Esophagus (tissue), 2 donors: Measurements from ENCODE around the gene EEF1A2. TPM values are rescaled to one million over a fixed set of nuclear protein-coding genes. Genes with fewer than 3 reads are reported as not detected.

Experiments used
- H3K27ac ChIP-seq, 2 donors: one replicate each; pipeline ENCODE4 v1.5.1; 2013; ENCODE audit warnings: low read depth in 2 of 2, mild to moderate bottlenecking in 2 of 2, inconsistent platforms in 1 of 2, low read length in 1 of 2, moderate library complexity in 1 of 2
- H3K27me3 ChIP-seq, 2 donors: one replicate each; pipeline ENCODE4 v1.6.1; 2013; ENCODE audit warnings: low read length in 2 of 2, control low read depth in 1 of 2, mild to moderate bottlenecking in 1 of 2; ENCODE audit not compliant: insufficient read depth in 2 of 2, control insufficient read depth in 1 of 2
- H3K36me3 ChIP-seq, 2 donors: one replicate each; pipeline ENCODE4 v1.6.1; 2013; ENCODE audit warnings: low read length in 1 of 2; ENCODE audit not compliant: control insufficient read depth in 2 of 2, insufficient read depth in 2 of 2
- H3K4me1 ChIP-seq, 2 donors: one replicate each; pipeline ENCODE4 v1.6.1; 2013; ENCODE audit warnings: low read length in 1 of 2; ENCODE audit not compliant: control insufficient read depth in 2 of 2, insufficient read depth in 2 of 2
- H3K4me3 ChIP-seq, 2 donors: one replicate each; pipeline ENCODE4 v1.5.1; 2013; ENCODE audit warnings: low read length in 2 of 2, mild to moderate bottlenecking in 2 of 2, low read depth in 1 of 2, moderate library complexity in 1 of 2
- H3K9me3 ChIP-seq, 2 donors: one replicate each; pipeline ENCODE4 v1.6.1; 2013; ENCODE audit warnings: mild to moderate bottlenecking in 2 of 2, low read depth in 1 of 2, low read length in 1 of 2, moderate library complexity in 1 of 2; ENCODE audit not compliant: control insufficient read depth in 2 of 2, insufficient read depth in 1 of 2
- WGBS, 2 donors: extraction: QIAGEN DNeasy Blood & Tissue Kit; methylation state at CpG; one replicate each; pipeline ENCODE4 v1.1.7; 2013; 5-methylcytosine and 5-hydroxymethylcytosine counted together
- polyA plus RNA-seq, 2 donors: library from polyadenylated mRNA; stranded (reverse); fragments of 200-250 nt; gene quantifications; one replicate each; pipeline ENCODE4 v1.2.3, GENCODE V29; 2013
- donor health status: healthy with polysubstance abuse.
- donor health status: Bipolar disorder and iron deficiency.

Gene EEF1A2
- polyA plus RNA-seq, 2 donors: 0.86 to 7.3 TPM

- Histone ChIP-seq H3K36me3 (no peaks in the 10 kb centered on the region), H3K4me3 (no peak overlapping the region), H3K9me3 (peaks cover 0 to 7% of the 10 kb centered on the region in 2 donors), H3K4me1 (peaks cover 0 to 3% of the 10 kb centered on the region in 2 donors), H3K27ac (no peak overlapping the region), H3K27me3 (peaks cover 2 to 4% of the 10 kb centered on the region in 2 donors)
- WGBS, 2 donors: 88 to 89% methylated on average over 2 of the region's 2 CpGs
Measured at GRCh38 chr20:63492518-63492917, 6.4 kb downstream of the EEF1A2 start.

GRCh38 chr20:63491635-63492230 lies 7.2 kb downstream of the EEF1A2 start:
- Histone ChIP-seq H3K4me3 (no peak overlapping the region), H3K27me3 (peaks cover 2 to 4% of the 10 kb centered on the region in 2 donors), H3K4me1 (peaks cover 0 to 2% of the 10 kb centered on the region in 2 donors), H3K36me3 (no peaks in the 10 kb centered on the region), H3K9me3 (peaks cover 0 to 7% of the 10 kb centered on the region in 2 donors), H3K27ac (no peak overlapping the region)
- WGBS, 2 donors: 56 to 72% methylated on average over 4 of the region's 4 CpGs

- H3K27ac ChIP-seq: no peak overlapping the region
- WGBS, 2 donors: 76 to 89% methylated on average over 2 to 4 of the region's 4 CpGs
- H3K4me3 ChIP-seq: no peak overlapping the region
- no peaks in the 10 kb centered on the region for H3K4me1 ChIP-seq
- peaks cover 0 to 13% of the 10 kb centered on the region in 2 donors for H3K9me3 ChIP-seq
- H3K36me3 ChIP-seq: no peaks in the 10 kb centered on the region
- peaks cover 2 to 8% of the 10 kb centered on the region in 2 donors for H3K27me3 ChIP-seq
Measured at GRCh38 chr20:63491078-63491477, 7.8 kb downstream of the EEF1A2 start.

- H3K27ac ChIP-seq: no peak overlapping the region
- H3K36me3 ChIP-seq: no peaks in the 10 kb centered on the region
- 73 to 74% methylated on average over 24 of the region's 24 CpGs for WGBS, 2 donors
- H3K9me3 ChIP-seq: peaks cover 0 to 13% of the 10 kb centered on the region in 2 donors
- H3K27me3 ChIP-seq: peaks cover 2 to 8% of the 10 kb centered on the region in 2 donors
- no peaks in the 10 kb centered on the region for H3K4me1 ChIP-seq
- no peak overlapping the region for H3K4me3 ChIP-seq
Measured at GRCh38 chr20:63490416-63490815, 8.5 kb downstream of the EEF1A2 start.

- no peaks in the 10 kb centered on the region for H3K36me3 ChIP-seq
- peaks cover 2 to 10% of the 10 kb centered on the region in 2 donors for H3K27me3 ChIP-seq
- H3K4me1 ChIP-seq: no peaks in the 10 kb centered on the region
- no peak overlapping the region for H3K27ac ChIP-seq
- H3K9me3 ChIP-seq: peaks cover 0 to 13% of the 10 kb centered on the region in 2 donors
- H3K4me3 ChIP-seq: no peak overlapping the region
- 16 to 17% methylated on average over 60 to 83 of the region's 83 CpGs for WGBS, 2 donors
Measured at GRCh38 chr20:63488315-63489251, 10.3 kb downstream of the EEF1A2 start.

- Histone ChIP-seq H3K4me3 (no peak overlapping the region), H3K36me3 (no peaks in the 10 kb centered on the region), H3K27me3 (peaks cover 2 to 10% of the 10 kb centered on the region in 2 donors), H3K9me3 (peaks cover 0 to 12% of the 10 kb centered on the region in 2 donors), H3K4me1 (no peaks in the 10 kb centered on the region), H3K27ac (no peak overlapping the region)
- WGBS, 2 donors: 17 to 36% methylated on average over 12 to 39 of the region's 40 CpGs
Measured at GRCh38 chr20:63487781-63488241, 11.1 kb downstream of the EEF1A2 start.

GRCh38 chr20:63487116-63487764 lies 11.6 kb downstream of the EEF1A2 start:
- Histone ChIP-seq H3K9me3 (peaks cover 0 to 7% of the 10 kb centered on the region in 2 donors), H3K4me1 (no peaks in the 10 kb centered on the region), H3K4me3 (no peak overlapping the region), H3K27me3 (peaks cover 2 to 10% of the 10 kb centered on the region in 2 donors), H3K36me3 (no peaks in the 10 kb centered on the region), H3K27ac (no peak overlapping the region)
- WGBS, 2 donors: 52% methylated on average over 14 of the region's 14 CpGs

- Histone ChIP-seq H3K27me3 (peaks cover 2 to 10% of the 10 kb centered on the region in 2 donors), H3K4me3 (no peak overlapping the region), H3K9me3 (peaks cover 0 to 6% of the 10 kb centered on the region in 2 donors), H3K27ac (no peak overlapping the region), H3K4me1 (no peaks in the 10 kb centered on the region), H3K36me3 (no peaks in the 10 kb centered on the region)
- 89 to 90% methylated on average over 17 of the region's 17 CpGs for WGBS, 2 donors
Measured at GRCh38 chr20:63486300-63486855, 12.5 kb downstream of the EEF1A2 start.
